ENCODE data around the gene TMEM26.
A peak's percentile ranks its signal among the peaks of the same experiment; 100 is the strongest.

The TMEM26 gene

GRCh38 chr10:61465171-61465496 lies 12.0 kb upstream of the TMEM26 start:
- no peak overlapping the region for H2AFZ ChIP-seq (ENCODE audit: low read depth, low read length)
- no peaks in the 10 kb centered on the region for H3K36me3 ChIP-seq (ENCODE audit: control insufficient read depth in 1 of 2, insufficient read depth in 2 of 2, low read depth in 1 of 2, low read length in 2 of 2)
- no peak overlapping the region for H2BK15ac ChIP-seq (ENCODE audit: low read depth, poor library complexity, severe bottlenecking)
- H4K91ac ChIP-seq (ENCODE audit: low read length) = no peak overlapping the region
- H3K4ac ChIP-seq (ENCODE audit: low read depth in 1 of 2, low read length in 2 of 2) = no peak overlapping the region
- H2BK5ac ChIP-seq (ENCODE audit: low read depth, low read length, poor library complexity, severe bottlenecking) = no peak overlapping the region
- no peaks in the 10 kb centered on the region for H3K79me1 ChIP-seq (replicated peaks; ENCODE audit: low read length, poor library complexity, severe bottlenecking)
- no peak overlapping the region for H2BK12ac ChIP-seq (ENCODE audit: low read length in 2 of 2)
- no peak overlapping the region for H3K23ac ChIP-seq (ENCODE audit: low read length in 2 of 2)
- H3K4me1 ChIP-seq (ENCODE audit: control insufficient read depth, insufficient read depth, low read depth, low read length) = peaks cover 2% of the 10 kb centered on the region
- H3K14ac ChIP-seq (ENCODE audit: low read length in 2 of 2) = no peak overlapping the region
- H4K8ac ChIP-seq (ENCODE audit: low read length) = no peak overlapping the region
- no peak overlapping the region for H2AK5ac ChIP-seq (ENCODE audit: low read length, severe bottlenecking)
- no peak overlapping the region for H3K18ac ChIP-seq (ENCODE audit: low read depth in 1 of 2, low read length in 2 of 2)
- peaks cover 0 to 3% of the 10 kb centered on the region in 2 experiments for H3K27me3 ChIP-seq (ENCODE audit: control insufficient read depth in 1 of 2, insufficient read depth in 1 of 2, low read length in 2 of 2)
- H3K9me3 ChIP-seq (ENCODE audit: control insufficient read depth, low read length) = no peaks in the 10 kb centered on the region
- H3K9ac ChIP-seq (ENCODE audit: low read length) = no peak overlapping the region
- no peak overlapping the region for H3K4me2 ChIP-seq (ENCODE audit: low read length, poor library complexity, severe bottlenecking)
- H3K4me3 ChIP-seq (ENCODE audit: insufficient read depth in 1 of 2, low read depth in 1 of 2, low read length in 2 of 2) = no peak overlapping the region
- H3K27ac ChIP-seq (ENCODE audit: low read length, poor library complexity, severe bottlenecking) = no peak overlapping the region
- H2BK120ac ChIP-seq (ENCODE audit: low read depth, low read length) = no peak overlapping the region
- DNase-seq = no peak

GRCh38 chr10:61464461-61465170 lies 11.4 kb upstream of the TMEM26 start:
- WGBS = 100% methylated on average over 2 of the region's 6 CpGs
- no peak overlapping the region for H2BK15ac ChIP-seq (ENCODE audit: low read depth, poor library complexity, severe bottlenecking)

GRCh38 chr10:61463035-61463909 lies 10.1 kb upstream of the TMEM26 start:
- Histone ChIP-seq H2AFZ (ENCODE audit: low read depth, low read length) (no peak overlapping the region), H3K23ac (ENCODE audit: low read length in 2 of 2) (no peak overlapping the region), H3K18ac (ENCODE audit: low read depth in 1 of 2, low read length in 2 of 2) (no peak overlapping the region), H2AK5ac (ENCODE audit: low read length, severe bottlenecking) (no peak overlapping the region), H2BK120ac (ENCODE audit: low read depth, low read length) (no peak overlapping the region), H3K4me3 (ENCODE audit: insufficient read depth in 1 of 2, low read depth in 1 of 2, low read length in 2 of 2) (peak overlapping the region in 1 of 2 experiments; percentile 28), H3K27me3 (ENCODE audit: control insufficient read depth in 1 of 2, insufficient read depth in 1 of 2, low read length in 2 of 2) (peaks cover 0 to 4% of the 10 kb centered on the region in 2 experiments), H4K91ac (ENCODE audit: low read length) (no peak overlapping the region), H3K79me1 (replicated peaks; ENCODE audit: low read length, poor library complexity, severe bottlenecking) (no peaks in the 10 kb centered on the region), H3K9me3 (ENCODE audit: control insufficient read depth, low read length) (no peaks in the 10 kb centered on the region), H3K4me1 (ENCODE audit: control insufficient read depth, insufficient read depth, low read depth, low read length) (peaks cover 2% of the 10 kb centered on the region), H3K36me3 (ENCODE audit: control insufficient read depth in 1 of 2, insufficient read depth in 2 of 2, low read depth in 1 of 2, low read length in 2 of 2) (no peaks in the 10 kb centered on the region), H3K27ac (ENCODE audit: low read length, poor library complexity, severe bottlenecking) (no peak overlapping the region), H3K9ac (ENCODE audit: low read length) (peak overlapping the region; percentile 11), H4K8ac (ENCODE audit: low read length) (no peak overlapping the region), H2BK5ac (ENCODE audit: low read depth, low read length, poor library complexity, severe bottlenecking) (no peak overlapping the region), H3K14ac (ENCODE audit: low read length in 2 of 2) (no peak overlapping the region), H2BK12ac (ENCODE audit: low read length in 2 of 2) (no peak overlapping the region), H2BK15ac (ENCODE audit: low read depth, poor library complexity, severe bottlenecking) (no peak overlapping the region), H3K4me2 (ENCODE audit: low read length, poor library complexity, severe bottlenecking) (no peak overlapping the region), H3K4ac (ENCODE audit: low read depth in 1 of 2, low read length in 2 of 2) (no peak overlapping the region)
- DNase-seq = no peak
- WGBS = 100% methylated on average over 1 of the region's 5 CpGs

More at GRCh38 chr10:61464461-61465170, 11.4 kb upstream of the TMEM26 start:
- H3K4me2 ChIP-seq (ENCODE audit: low read length, poor library complexity, severe bottlenecking) = no peak overlapping the region
- no peak overlapping the region for H3K4me3 ChIP-seq (ENCODE audit: insufficient read depth in 1 of 2, low read depth in 1 of 2, low read length in 2 of 2)
- H3K23ac ChIP-seq (ENCODE audit: low read length in 2 of 2) = no peak overlapping the region
- H3K18ac ChIP-seq (ENCODE audit: low read depth in 1 of 2, low read length in 2 of 2) = peak overlapping the region; percentile 58 to 92
- no peak overlapping the region for H2AK5ac ChIP-seq (ENCODE audit: low read length, severe bottlenecking)
- DNase-seq = peak; percentile 75
- H3K9me3 ChIP-seq (ENCODE audit: control insufficient read depth, low read length) = no peaks in the 10 kb centered on the region
- no peak overlapping the region for H3K27ac ChIP-seq (ENCODE audit: low read length, poor library complexity, severe bottlenecking)
- no peak overlapping the region for H3K14ac ChIP-seq (ENCODE audit: low read length in 2 of 2)
- H3K27me3 ChIP-seq (ENCODE audit: control insufficient read depth in 1 of 2, insufficient read depth in 1 of 2, low read length in 2 of 2) = peaks cover 0 to 3% of the 10 kb centered on the region in 2 experiments
- no peak overlapping the region for H4K8ac ChIP-seq (ENCODE audit: low read length)
- peaks cover 2% of the 10 kb centered on the region for H3K4me1 ChIP-seq (ENCODE audit: control insufficient read depth, insufficient read depth, low read depth, low read length)
- peak overlapping the region in 1 of 2 experiments; percentile 45 for H3K4ac ChIP-seq (ENCODE audit: low read depth in 1 of 2, low read length in 2 of 2)
- no peak overlapping the region for H4K91ac ChIP-seq (ENCODE audit: low read length)
- H3K36me3 ChIP-seq (ENCODE audit: control insufficient read depth in 1 of 2, insufficient read depth in 2 of 2, low read depth in 1 of 2, low read length in 2 of 2) = no peaks in the 10 kb centered on the region
- H2BK5ac ChIP-seq (ENCODE audit: low read depth, low read length, poor library complexity, severe bottlenecking) = no peak overlapping the region
- H2AFZ ChIP-seq (ENCODE audit: low read depth, low read length) = no peak overlapping the region
- H2BK12ac ChIP-seq (ENCODE audit: low read length in 2 of 2) = peak overlapping the region in 1 of 2 experiments; percentile 88
- peak overlapping the region; percentile 14 for H3K9ac ChIP-seq (ENCODE audit: low read length)
- H2BK120ac ChIP-seq (ENCODE audit: low read depth, low read length) = no peak overlapping the region
- H3K79me1 ChIP-seq (replicated peaks; ENCODE audit: low read length, poor library complexity, severe bottlenecking) = no peaks in the 10 kb centered on the region

GRCh38 chr10:61460835-61461234 lies 7.7 kb upstream of the TMEM26 start:
- H2AK5ac ChIP-seq (ENCODE audit: low read length, severe bottlenecking) = no peak overlapping the region
- no peak overlapping the region for H4K91ac ChIP-seq (ENCODE audit: low read length)
- H4K8ac ChIP-seq (ENCODE audit: low read length) = no peak overlapping the region
- H3K9me3 ChIP-seq (ENCODE audit: control insufficient read depth, low read length) = no peaks in the 10 kb centered on the region
- H3K4me1 ChIP-seq (ENCODE audit: control insufficient read depth, insufficient read depth, low read depth, low read length) = peaks cover 2% of the 10 kb centered on the region
- peaks cover 0 to 7% of the 10 kb centered on the region in 2 experiments for H3K27me3 ChIP-seq (ENCODE audit: control insufficient read depth in 1 of 2, insufficient read depth in 1 of 2, low read length in 2 of 2)
- H3K23ac ChIP-seq (ENCODE audit: low read length in 2 of 2) = no peak overlapping the region
- no peak overlapping the region for H3K4me3 ChIP-seq (ENCODE audit: insufficient read depth in 1 of 2, low read depth in 1 of 2, low read length in 2 of 2)
- no peak overlapping the region for H2BK5ac ChIP-seq (ENCODE audit: low read depth, low read length, poor library complexity, severe bottlenecking)
- H3K18ac ChIP-seq (ENCODE audit: low read depth in 1 of 2, low read length in 2 of 2) = no peak overlapping the region
- no peak overlapping the region for H3K4ac ChIP-seq (ENCODE audit: low read depth in 1 of 2, low read length in 2 of 2)
- no peak overlapping the region for H2BK15ac ChIP-seq (ENCODE audit: low read depth, poor library complexity, severe bottlenecking)
- no peak overlapping the region for H2BK120ac ChIP-seq (ENCODE audit: low read depth, low read length)
- H3K4me2 ChIP-seq (ENCODE audit: low read length, poor library complexity, severe bottlenecking) = no peak overlapping the region
- no peak for DNase-seq
- H3K14ac ChIP-seq (ENCODE audit: low read length in 2 of 2) = no peak overlapping the region
- H2BK12ac ChIP-seq (ENCODE audit: low read length in 2 of 2) = no peak overlapping the region
- no peaks in the 10 kb centered on the region for H3K36me3 ChIP-seq (ENCODE audit: control insufficient read depth in 1 of 2, insufficient read depth in 2 of 2, low read depth in 1 of 2, low read length in 2 of 2)
- H3K27ac ChIP-seq (ENCODE audit: low read length, poor library complexity, severe bottlenecking) = no peak overlapping the region
- no peaks in the 10 kb centered on the region for H3K79me1 ChIP-seq (replicated peaks; ENCODE audit: low read length, poor library complexity, severe bottlenecking)
- H3K9ac ChIP-seq (ENCODE audit: low read length) = no peak overlapping the region
- no peak overlapping the region for H2AFZ ChIP-seq (ENCODE audit: low read depth, low read length)
